A673 (cell line): ENCODE results near the gene CPNE2.

Source experiments
- EZH2 ChIP-seq: fragments of 200-600 bp; sonication (generic); IDR thresholded peaks from 2 replicates; pipeline ENCODE4 v1.6.1; 2017; ENCODE audit warnings: borderline replicate concordance, low read depth, mild to moderate bottlenecking, mixed read lengths, antibody characterized with exemption, low read length; ENCODE audit not compliant: poor library complexity, severe bottlenecking
- TF ChIP-seq, protein P1 (sequence below): fragments of 300-800, 200-600 bp; sonication (generic); conservative IDR thresholded peaks from 2 replicates; pipeline ENCODE4 v1.5.1; 2017; ENCODE audit warnings: low read depth, mild to moderate bottlenecking, antibody characterized with exemption, low read length, moderate library complexity, mixed read lengths

GRCh38 chr16:57055671-57056070, 36.7 kb upstream of the CPNE2 start:
- TF ChIP-seq, protein P1, sequence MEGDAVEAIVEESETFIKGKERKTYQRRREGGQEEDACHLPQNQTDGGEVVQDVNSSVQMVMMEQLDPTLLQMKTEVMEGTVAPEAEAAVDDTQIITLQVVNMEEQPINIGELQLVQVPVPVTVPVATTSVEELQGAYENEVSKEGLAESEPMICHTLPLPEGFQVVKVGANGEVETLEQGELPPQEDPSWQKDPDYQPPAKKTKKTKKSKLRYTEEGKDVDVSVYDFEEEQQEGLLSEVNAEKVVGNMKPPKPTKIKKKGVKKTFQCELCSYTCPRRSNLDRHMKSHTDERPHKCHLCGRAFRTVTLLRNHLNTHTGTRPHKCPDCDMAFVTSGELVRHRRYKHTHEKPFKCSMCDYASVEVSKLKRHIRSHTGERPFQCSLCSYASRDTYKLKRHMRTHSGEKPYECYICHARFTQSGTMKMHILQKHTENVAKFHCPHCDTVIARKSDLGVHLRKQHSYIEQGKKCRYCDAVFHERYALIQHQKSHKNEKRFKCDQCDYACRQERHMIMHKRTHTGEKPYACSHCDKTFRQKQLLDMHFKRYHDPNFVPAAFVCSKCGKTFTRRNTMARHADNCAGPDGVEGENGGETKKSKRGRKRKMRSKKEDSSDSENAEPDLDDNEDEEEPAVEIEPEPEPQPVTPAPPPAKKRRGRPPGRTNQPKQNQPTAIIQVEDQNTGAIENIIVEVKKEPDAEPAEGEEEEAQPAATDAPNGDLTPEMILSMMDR = no peak
- no peak for TF ChIP-seq EZH2
